Activated CD4-positive, alpha-beta T cell treated with anti-CD3 and anti-CD28 coated beads for 4 hours (primary cell): Measurements from ENCODE around the gene LAMA4.

Source experiments
- DNase-seq, 2 donors: peaks; one replicate each; pipeline ENCODE4 v3.0.0-alpha.2; 2020

Gene LAMA4

GRCh38 chr6:112234601-112235000 is 19.8 kb downstream of the LAMA4 start:
- no peak for DNase-seq

- no peak for DNase-seq
These were observed 20.5 kb downstream of the LAMA4 start for GRCh38 chr6:112233847-112234246.

GRCh38 chr6:112232845-112233256 is 21.5 kb downstream of the LAMA4 start:
- DNase-seq = no peak

GRCh38 chr6:112231594-112232060 is 22.7 kb downstream of the LAMA4 start:
- DNase-seq = no peak

GRCh38 chr6:112231164-112231563 is 23.2 kb downstream of the LAMA4 start:
- DNase-seq = no peak

GRCh38 chr6:112228480-112229332 is 25.7 kb downstream of the LAMA4 start:
- no peak for DNase-seq

- no peak for DNase-seq
These were observed 26.4 kb downstream of the LAMA4 start for GRCh38 chr6:112227992-112228391.

GRCh38 chr6:112227411-112227810 is 27.0 kb downstream of the LAMA4 start:
- DNase-seq = no peak

- DNase-seq = no peak
These were observed 28.7 kb downstream of the LAMA4 start for GRCh38 chr6:112225691-112226090.

- no peak for DNase-seq
These were observed 30.3 kb downstream of the LAMA4 start for GRCh38 chr6:112224088-112224487.

- DNase-seq = no peak
These were observed 31.1 kb downstream of the LAMA4 start for GRCh38 chr6:112223070-112223861.

GRCh38 chr6:112221981-112222852 is 32.1 kb downstream of the LAMA4 start:
- no peak for DNase-seq

- DNase-seq = no peak
These were observed 32.8 kb downstream of the LAMA4 start for GRCh38 chr6:112221561-112221960.

GRCh38 chr6:112218563-112218962 is 35.8 kb downstream of the LAMA4 start:
- no peak for DNase-seq

GRCh38 chr6:112216662-112217551 is 37.5 kb downstream of the LAMA4 start:
- DNase-seq = no peak

GRCh38 chr6:112215488-112216284 is 38.7 kb downstream of the LAMA4 start:
- DNase-seq = no peak

- no peak for DNase-seq
These were observed 39.6 kb downstream of the LAMA4 start for GRCh38 chr6:112214739-112215269.

- DNase-seq = no peak
These were observed 43.5 kb downstream of the LAMA4 start for GRCh38 chr6:112210852-112211251.

- DNase-seq = no peak
These were observed 45.2 kb downstream of the LAMA4 start for GRCh38 chr6:112209131-112209530.

- no peak for DNase-seq
These were observed 46.6 kb downstream of the LAMA4 start for GRCh38 chr6:112207776-112208175.

GRCh38 chr6:112207131-112207530 is 47.2 kb downstream of the LAMA4 start:
- no peak for DNase-seq
